ENCODE measurements around the gene IL1RAPL2.
"Not testable (repeated sequence)": the region's sequence is repeated elsewhere in the genome, so short reads cannot be mapped to it uniquely, and the experiment has no call there.

IL1RAPL2 gene

GRCh38 chrX:105190252-105190853 lies 624.4 kb downstream of the IL1RAPL2 start:
- DNase-seq: no peak

- DNase-seq: peak; percentile 1
Observed at GRCh38 chrX:105191878-105192277, 625.9 kb downstream of the IL1RAPL2 start.

DNA sequence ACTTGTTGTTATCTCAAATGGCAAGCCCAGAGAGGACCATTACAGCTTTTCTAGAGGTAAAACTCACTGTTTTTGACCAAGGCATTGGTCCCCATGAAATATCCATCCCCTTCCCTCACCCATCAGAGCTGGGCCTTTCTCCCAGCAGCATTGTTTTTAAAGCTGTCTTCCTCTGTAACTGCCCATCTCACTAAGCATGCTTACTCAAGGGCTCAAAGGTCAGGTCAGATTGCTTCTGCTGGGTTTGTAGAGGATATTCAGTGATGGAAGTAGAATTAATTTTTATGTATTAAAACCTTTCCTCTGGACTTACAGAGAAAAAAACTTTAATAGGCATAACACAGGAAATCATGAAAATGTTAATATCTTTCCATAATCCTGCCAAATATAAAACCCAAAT lies 643.4 kb downstream of the IL1RAPL2 start:
- DNase-seq: no peak

DNA sequence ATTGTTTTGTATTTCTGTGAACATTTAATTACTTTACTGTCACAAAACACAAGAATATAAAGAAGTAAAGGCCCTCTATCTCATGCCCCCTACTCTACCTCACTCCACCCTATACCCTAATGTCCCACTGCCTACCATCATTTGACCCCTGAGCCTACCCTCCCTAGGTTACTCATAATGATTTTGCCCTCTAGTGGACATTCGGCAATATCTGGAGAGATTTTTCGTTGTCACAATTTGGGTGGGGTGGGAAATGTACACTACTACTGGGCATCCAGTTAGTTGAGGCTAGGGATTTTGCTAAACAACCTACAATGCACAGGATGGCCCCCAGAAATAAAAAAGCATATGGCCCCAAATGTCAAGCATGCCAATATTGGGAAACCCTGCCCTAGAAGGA lies 644.3 kb downstream of the IL1RAPL2 start:
- no peak for DNase-seq

DNA sequence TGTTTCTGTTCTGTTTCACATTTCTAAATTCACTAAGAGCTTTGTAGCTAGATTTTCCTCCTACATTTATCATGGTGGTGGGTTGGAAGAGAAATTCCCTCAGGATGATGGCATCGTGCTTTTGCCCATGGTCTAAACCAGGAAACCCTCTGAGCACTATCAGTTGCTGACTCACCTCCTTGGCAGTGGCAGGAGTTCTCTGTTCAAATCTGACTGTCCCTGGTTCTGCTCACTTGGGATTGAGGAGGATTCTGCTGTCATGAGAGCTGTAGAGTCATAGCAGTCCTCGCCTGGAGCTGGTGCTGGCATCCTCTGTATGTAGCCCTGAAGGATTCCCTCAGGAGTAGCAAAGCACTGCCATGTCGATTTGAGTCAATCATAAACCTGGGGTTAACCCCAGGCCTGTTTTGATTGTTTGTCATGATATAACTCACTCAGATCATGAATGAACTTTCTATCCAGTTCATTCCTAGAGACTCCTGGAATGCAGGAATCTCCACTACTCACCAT lies 645.1 kb downstream of the IL1RAPL2 start:
- DNase-seq: peak; percentile 59

DNA sequence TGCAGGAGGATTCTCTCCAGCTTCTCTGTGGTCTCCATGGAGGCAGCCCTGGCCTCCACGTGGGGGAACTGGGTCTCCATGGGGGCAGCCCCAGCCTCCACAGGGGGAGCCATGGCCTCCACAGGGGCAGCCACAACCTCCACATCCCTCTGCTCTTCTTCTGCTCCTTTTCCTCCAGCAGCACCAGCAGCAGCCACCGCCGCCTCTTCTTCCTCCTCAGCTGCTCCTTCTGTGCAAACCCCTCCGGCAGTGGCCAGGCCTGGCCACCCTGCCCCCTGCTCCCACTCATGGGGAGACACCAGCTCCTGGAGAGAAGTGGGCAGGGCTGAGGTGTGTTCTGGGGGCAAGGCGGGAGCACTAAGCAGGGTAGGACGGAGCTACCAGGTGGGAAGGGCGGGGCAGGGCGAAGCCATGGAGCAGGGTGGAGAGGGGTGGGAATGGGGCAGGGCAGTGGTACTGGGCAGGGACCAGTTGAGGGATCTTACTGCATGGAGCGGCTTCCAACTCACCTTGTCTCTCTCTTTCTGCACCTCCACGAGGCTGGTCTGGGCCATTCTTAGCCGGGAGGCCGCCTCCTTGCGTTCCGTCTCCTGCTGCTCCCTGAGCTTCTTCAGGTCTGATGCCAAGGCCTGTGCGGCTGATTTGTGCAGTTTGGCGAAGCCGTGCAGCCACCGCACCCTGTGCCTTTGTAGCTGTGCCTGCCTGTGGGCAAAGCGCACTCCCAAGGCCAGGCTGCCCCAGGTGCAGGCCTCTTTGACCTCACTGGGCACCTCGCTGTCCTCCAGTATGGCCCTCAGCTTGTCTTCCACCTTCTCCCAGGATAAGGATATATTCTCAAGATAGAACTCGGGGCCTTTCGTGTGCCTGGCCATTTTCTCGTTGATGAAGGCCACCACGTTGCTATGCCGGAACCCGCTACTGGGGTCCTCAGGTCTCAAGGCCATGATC lies 653.7 kb downstream of the IL1RAPL2 start:
- no peak for DNase-seq

DNA sequence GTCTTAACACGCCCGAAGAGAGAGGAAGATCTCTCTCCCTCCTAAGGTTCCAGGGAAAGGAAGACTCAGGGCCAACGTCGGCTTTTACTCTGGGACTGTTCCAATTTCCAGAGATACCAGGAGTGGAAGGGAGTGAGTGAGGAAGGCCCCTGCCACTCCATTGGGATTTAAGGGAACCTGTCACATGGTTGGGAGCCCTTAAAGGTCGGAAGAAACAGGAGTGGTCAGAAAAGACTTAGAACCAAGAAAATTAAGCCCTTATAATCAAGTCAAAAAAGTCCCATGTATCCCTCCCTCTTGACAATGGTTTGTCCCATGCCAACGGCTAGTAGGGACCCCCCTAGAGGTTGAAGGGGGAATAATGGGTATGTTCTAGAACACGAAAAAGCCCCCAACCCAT lies 654.6 kb downstream of the IL1RAPL2 start, which contains the start of gene TEX13A:
Gene TEX13A, minus strand, starts transcription at position 59 of the 400 bp plus-strand sequence. CDS start 297 bp downstream, outside the sequence.
- no peak for DNase-seq

DNA sequence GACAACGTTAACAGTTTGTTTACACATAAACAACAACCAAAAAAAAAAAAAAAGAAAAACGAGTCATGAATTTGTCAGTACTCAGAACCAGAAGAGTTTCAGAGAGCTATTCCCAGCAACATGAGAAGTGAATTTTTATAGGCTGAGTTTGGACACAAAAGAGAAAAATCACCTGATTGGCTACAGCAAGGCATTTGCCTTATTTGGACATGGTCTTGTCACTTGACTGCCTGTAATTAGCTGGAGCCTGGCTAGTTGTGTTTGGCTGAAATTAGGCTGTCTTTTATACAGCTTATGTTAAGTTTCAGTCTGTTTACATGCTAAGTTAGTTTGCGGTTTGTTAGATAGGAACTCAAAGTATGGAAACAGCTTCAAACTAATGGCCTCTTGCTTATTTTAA lies 655.4 kb downstream of the IL1RAPL2 start:
- no peak for DNase-seq

DNA sequence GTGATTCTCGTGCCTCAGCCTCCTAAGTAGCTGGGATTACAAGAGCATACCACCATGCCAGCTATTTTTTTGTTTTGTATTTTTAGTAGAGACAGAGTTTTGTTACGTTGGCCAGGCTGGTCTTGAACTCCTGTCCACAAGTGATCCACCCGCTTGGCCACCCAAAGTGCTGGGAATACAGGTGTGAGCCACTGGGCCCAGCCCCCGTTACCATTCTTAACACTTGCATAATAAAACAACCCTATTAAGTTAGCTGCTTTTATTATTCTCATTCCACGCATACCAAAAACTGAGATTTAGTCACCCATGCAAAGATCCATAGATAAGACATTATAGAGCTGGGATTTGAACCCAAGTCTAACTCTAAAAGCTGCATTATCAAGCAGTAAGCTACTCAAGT lies 660.5 kb downstream of the IL1RAPL2 start:
- DNase-seq: no peak

DNA sequence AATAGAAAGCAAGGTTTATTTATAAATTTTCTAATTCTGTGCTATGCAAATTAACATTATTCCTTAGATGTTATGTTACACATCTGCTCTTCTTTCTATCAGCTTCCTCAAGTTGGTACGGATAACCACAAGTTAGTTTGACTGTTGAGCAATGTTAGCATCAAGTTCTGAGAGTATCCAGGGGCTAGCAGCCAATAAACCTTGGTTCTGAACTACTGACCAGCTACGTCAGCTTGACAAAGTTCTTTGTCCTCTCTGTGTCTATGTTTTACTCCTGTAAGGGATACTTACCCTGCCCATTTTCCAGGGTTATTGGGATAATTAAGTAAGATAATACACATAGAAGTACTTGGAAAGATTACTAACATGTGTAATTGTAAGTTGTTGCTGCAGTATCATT lies 662.6 kb downstream of the IL1RAPL2 start:
- DNase-seq: no peak

DNA sequence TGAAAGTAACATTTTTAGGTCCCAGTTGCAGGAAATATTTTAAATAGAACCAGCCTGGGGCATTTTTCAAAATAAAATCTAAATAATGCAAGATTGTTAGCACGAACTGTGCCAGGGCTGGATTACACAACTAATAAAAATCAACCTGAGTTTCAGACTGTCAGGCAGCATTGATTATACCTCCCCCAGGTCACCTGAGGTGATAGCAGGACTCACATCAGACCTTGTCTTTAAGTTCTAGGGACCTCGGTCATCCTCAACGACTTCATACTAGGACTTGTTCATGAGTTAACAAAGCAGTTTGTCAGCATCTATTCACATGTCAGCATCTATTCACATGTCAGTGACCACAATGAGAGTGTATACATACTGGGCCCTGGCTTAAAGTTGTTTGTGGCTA lies 663.1 kb downstream of the IL1RAPL2 start:
- no peak for DNase-seq

GRCh38 chrX:105237407-105237806 lies 671.4 kb downstream of the IL1RAPL2 start:
- not testable (repeated sequence) for DNase-seq

DNA sequence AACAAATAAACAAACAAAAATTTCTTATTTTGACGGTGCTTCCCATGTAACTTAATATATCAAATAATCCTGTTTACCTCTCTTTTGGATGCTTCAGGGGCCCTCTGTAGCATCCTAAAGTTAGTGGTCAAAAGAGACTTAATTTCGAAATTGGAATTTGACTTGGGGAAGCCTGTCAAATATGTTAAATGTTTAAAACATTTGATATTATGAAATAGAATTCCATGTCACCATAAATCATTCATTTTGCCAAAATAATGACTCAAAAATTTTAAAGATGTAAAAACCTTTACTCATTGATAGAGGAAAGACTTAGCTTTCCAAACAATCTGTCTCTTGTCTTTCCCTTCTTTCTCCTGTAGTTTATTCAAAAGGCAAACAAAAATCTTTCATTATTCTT lies 675.1 kb downstream of the IL1RAPL2 start:
- peak; percentile 8 for DNase-seq

- DNase-seq: no peak
Observed at GRCh38 chrX:105260291-105261043, 694.5 kb downstream of the IL1RAPL2 start.

DNA sequence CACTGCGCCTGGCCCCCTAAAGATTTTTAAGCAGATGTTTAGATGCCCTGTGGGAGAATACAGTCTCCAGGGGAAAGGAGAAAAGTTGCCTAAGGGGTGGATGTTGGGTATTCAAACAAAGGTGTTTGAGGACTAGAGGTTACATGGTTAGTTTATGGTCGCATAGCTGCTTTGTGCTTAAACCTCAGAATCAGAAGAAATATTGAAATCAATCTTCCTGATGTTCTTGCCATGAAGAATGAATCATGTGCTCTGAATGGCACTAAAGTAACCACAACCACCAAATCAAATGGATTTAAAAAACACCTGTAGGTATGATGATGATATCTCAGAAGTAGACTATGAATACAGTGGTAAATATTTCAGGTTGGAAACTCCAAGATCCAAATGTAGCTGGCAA lies 697.2 kb downstream of the IL1RAPL2 start:
- no peak for DNase-seq

- DNase-seq: no peak
Observed at GRCh38 chrX:105263801-105264200, 697.8 kb downstream of the IL1RAPL2 start.

DNA sequence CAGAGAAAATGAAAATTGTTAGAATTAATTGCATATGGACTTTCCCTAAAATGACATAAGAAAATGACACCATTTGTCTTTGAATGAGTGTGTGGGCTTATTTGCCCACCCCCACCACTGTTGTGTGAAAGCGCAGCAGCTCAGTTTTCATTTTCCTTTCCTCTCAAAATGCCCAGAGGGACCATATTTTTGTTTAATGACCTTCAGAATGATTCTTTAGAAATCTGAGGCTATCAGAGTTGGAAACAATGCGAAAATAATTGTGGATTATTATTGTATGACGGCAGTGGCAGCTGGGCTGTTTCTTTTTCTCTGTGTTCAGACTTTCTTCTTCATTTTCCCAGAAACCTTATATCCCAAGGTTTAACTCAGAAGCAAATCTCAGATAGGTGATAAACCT lies 699.1 kb downstream of the IL1RAPL2 start:
- DNase-seq: no peak

DNA sequence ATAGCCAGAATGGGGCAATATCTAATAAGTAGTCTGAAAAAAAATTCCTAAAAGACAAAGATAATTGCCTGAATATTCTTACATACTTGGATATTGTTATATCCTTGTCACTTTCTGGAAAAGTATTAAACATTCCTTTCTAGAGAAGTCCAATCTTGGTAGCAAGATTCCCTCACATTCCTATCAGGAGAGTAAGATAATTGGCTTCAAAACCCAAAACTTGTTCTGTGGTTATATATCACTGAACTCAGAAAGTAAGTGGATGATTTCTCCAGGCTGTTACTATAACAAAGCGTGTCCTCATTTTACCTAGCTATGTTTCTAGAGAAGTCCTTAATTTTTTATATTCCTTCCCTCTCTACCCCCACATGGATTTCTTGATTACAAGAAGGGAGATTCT lies 700.5 kb downstream of the IL1RAPL2 start:
- no peak for DNase-seq

- no peak for DNase-seq
Observed at GRCh38 chrX:105267167-105267566, 701.2 kb downstream of the IL1RAPL2 start.

DNA sequence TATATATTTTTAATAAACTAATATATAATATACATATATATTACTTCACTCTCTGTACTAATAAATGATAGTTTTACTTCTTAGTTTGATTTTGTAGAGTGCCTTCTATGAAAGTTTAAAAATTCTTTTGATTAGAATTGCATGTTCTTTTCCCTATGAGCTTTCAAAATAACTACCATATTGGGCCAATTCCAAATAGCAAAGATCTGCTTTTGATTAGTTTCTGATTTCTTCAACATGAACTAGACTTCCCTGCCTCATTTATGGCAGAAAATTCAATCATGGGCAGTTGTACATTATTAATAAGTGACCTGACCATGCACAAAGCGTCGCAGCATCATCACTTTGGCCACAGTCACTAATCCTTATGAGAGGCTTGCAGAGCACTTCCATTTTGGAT lies 703.4 kb downstream of the IL1RAPL2 start:
- DNase-seq: no peak

DNA sequence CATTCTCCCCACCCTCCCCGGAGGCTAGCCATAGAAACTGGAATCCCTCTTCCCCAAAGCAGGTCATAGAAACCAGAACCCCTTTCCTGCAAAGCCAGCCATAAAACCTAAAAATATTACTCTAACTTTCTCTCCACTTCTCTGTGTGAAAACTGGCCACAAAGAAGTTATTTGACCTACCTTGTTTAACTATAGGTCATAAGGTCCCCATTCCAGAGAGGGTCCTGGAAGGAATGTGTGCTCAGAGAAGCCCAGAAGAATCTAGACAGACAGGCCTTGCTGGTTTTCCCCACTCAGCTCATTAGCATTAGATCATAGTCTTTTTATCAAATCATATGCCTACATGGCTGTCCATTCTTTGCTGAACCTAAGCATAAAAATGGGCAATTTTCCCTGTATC lies 707.3 kb downstream of the IL1RAPL2 start:
- DNase-seq: no peak

- no peak for DNase-seq
Observed at GRCh38 chrX:105274091-105274490, 708.1 kb downstream of the IL1RAPL2 start.

GRCh38 chrX:105277132-105277531 lies 711.1 kb downstream of the IL1RAPL2 start:
- no peak for DNase-seq

Data from NCI-H226 (cell line).